22Rv1 (cell line): Measurements from ENCODE around the gene C8A.

Experiments used
- H3K27ac ChIP-seq: fragments of 450-650 bp; 2 replicates; pipeline ENCODE4 v1.5.1; 2017
- CTCF ChIP-seq: fragments of 450-650 bp; IDR thresholded peaks from 2 replicates; pipeline ENCODE4 v1.5.1; 2017; ENCODE audit warnings: mild to moderate bottlenecking
- ZFX ChIP-seq: fragments of 450-650 bp; IDR thresholded peaks from 2 replicates; pipeline ENCODE4 v1.6.1; 2017; ENCODE audit warnings: antibody characterized with exemption, borderline replicate concordance

Gene C8A

GRCh38 chr1:56967355-56967754 lies 112.8 kb downstream of the C8A start:
- no peak for TF ChIP-seq CTCF
- TF ChIP-seq ZFX = no peak
- no peak overlapping the region for H3K27ac ChIP-seq
